GM18498 (cell line): ENCODE data around the gene ATP11C.
"Not testable (repeated sequence)": the region's sequence is repeated elsewhere in the genome, so short reads cannot be mapped to it uniquely, and the experiment has no call there.

Experiments used
- ATAC-seq: cut with Tn5 transposase; IDR thresholded peaks from one replicate; pipeline ENCODE4 v1.9.1; 2021; ENCODE audit warnings: mild to moderate bottlenecking, moderate library complexity; ENCODE audit not compliant: unreplicated experiment

Gene ATP11C

DNA sequence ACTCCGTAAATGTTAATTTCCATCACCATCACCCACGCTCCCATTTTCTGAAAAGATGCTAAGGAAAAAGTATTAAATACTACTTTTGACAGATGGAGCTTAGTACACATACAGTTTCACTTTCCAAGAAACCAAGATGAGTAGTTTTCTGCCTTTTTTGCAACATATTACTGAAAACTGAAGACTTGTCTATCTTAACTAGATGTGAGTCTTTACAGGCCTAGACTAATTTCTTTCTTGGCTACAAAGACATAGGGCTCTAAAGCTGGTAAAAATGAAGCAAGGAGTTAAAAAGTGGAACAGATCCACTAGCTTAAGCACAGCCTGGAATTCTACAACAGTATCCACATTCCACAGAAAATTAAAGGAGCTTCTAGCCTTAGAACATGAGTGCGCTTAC is 68.2 kb downstream of the ATP11C start:
- ATAC-seq: no peak

DNA sequence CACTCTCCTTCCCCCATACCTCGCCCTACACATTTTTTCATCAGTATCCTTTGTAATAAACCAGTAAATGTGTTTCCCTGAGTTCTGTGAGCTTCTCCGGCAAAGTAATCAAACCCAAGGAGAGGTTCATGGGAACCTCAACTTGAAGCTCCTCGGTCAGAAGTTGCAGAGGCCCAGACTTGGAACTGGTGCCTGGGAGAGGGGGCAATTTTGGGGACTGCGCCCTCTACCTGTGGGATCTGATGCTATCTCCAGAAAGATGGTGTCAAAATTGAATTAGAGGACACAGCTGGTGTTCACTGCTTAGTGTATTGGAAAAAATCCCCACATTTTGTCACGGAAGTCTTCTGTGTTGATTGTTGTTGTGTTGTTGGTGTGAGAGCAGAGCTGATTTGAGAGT is 70.6 kb downstream of the ATP11C start:
- ATAC-seq: no peak

DNA sequence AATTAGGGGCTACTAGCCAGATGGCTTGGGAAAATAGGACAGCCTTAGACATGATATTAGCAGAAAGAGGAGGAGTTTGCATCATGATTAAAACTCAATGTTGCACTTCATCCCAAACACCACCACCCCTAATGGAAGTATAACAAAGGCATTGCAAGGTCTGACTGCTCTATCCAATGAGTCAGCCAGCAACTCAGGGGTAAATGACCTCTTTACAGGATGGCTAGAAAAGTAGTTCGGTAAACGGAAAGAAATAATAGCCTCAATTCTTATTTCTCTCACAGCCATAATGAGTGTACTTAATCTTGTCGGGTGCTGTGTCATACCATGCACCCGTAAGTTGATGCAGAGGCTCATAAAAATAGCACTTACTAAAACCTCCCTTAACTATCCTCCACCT is 76.0 kb downstream of the ATP11C start:
- ATAC-seq: not testable (repeated sequence)

- ATAC-seq: no peak
Observed at GRCh38 chrX:139851730-139852129, 81.1 kb downstream of the ATP11C start.

- no peak for ATAC-seq
Observed at GRCh38 chrX:139850968-139851367, 81.9 kb downstream of the ATP11C start.

GRCh38 chrX:139844884-139845283 is 88.0 kb downstream of the ATP11C start:
- ATAC-seq: peak; percentile 44

DNA sequence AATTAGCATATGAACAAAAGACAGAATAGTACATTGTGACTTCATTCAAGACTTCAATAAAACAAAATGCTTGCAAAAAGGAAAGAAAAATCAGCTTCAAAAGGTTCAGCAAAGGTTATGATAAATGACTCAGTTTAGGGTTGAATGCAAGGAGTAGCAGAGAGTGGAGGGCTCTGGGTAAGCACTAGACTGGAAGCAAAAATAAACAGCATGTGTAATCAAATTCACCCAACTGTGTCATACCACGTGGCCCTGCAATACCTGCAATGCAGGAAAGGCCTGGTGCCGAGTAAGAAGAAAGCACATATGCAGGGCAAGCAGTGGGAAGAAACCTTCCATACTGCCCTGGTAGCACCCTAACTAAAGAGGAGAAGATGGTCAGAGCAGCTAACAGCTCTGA is 88.7 kb downstream of the ATP11C start:
- ATAC-seq: peak; percentile 74

GRCh38 chrX:139842326-139843185 is 90.3 kb downstream of the ATP11C start:
- no peak for ATAC-seq

DNA sequence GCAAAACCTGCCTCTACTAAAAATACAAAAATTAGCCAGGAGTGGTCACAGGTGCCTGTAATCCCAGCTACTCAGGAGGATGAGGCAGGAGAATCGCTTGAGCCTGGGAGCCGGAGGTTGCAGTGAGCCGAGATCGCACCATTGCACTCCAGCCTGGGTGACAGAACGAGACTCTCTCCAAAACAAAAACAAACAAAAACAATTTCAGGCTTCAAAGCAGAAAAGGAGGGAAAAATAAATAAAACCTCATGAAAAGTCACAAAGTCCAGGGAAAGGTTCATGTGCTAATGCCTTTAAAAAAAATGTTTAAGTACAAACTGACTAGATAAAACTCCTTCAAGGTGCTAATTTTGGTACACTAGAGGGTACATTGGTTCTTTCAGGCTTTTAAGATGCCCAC is 96.5 kb downstream of the ATP11C start:
- not testable (repeated sequence) for ATAC-seq

GRCh38 chrX:139834879-139835278 is 98.0 kb downstream of the ATP11C start:
- ATAC-seq: no peak

DNA sequence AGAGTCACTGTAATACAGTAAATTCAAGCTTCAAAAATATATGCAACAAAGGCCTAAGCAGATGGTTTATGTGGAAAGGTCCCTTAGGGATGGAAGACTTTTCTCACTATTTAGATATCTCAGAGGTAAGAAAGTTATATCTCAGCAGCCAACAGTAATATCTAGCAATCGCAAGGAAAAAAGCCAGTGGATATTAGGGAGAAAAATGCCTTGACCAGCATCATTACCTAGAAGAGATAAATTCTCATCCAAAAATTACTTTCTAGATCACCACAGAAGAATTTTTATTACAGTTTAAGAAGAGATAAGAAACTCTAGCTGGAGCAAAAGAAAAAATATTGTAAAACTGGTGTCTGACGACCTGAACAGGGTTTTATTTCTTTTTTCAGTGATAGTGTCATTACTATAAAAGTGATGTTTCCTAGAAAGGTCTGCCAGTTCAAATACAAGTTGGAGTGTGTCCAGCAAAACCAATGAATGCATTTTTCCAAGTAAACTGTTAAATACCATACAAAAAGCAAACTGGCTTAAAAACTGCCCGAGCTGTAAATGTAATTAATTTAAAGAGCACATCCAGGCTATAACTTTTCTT is 100.0 kb downstream of the ATP11C start:
- ATAC-seq: no peak

GRCh38 chrX:139831675-139832456 is 101.0 kb downstream of the ATP11C start:
- ATAC-seq: peak; percentile 91

- ATAC-seq: no peak
Observed at GRCh38 chrX:139831017-139831416, 101.8 kb downstream of the ATP11C start.

DNA sequence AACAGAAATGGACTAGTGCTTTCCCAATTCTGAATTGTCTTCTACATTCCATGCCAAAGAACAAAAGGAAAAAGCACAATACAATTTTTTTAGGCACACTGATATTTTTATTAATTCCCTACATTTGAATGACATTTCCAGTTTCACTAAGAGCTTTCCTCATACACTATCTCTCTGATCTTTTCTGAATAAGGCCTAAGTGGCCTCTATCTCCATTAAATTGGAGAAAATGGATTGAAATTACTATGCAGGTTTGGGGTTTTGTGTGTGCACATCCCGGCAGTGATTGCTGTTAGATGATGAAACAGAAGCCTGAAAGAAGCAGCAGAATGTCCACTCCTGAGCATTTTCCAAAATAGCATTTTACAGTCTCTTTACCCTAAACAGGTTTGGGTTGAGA is 104.0 kb downstream of the ATP11C start:
- no peak for ATAC-seq

DNA sequence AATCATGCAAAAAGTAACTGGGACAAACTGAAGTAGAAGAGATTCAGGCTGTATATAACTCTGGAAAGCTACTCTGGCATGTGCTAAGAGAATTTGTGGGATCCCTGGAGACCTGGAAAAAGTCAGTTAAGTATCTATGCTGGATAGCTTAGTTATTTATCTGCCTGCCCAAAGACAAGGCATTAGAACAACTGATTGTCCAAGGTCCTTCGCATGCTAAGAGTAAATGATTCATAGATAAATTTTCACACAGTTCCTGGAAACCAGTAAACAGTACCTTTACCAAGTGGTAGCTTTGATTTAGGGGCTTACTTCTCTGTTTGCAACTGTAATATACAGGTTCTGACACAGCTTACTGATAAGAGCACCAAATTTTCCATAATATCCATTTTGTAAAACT is 104.8 kb downstream of the ATP11C start:
- no peak for ATAC-seq

GRCh38 chrX:139826065-139827044 is 106.5 kb downstream of the ATP11C start:
- ATAC-seq: no peak

DNA sequence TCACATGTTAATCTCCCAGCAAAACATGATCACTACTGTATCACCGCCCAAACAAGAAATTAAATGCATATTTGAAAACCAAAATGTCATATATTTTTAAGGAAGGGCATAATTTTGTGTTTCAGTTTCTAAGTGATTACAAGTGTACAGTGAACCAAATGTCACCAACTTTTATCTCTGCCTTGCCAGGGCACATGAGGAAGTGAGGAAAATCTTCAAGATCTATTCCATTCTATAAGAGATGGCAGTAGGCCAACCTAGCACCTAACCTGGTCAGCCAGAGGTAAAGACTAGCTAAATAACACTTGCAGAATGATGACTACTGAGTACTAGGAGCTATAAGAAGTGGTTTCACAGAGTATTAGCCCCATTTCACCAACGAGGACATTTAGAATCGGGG is 107.2 kb downstream of the ATP11C start:
- no peak for ATAC-seq

DNA sequence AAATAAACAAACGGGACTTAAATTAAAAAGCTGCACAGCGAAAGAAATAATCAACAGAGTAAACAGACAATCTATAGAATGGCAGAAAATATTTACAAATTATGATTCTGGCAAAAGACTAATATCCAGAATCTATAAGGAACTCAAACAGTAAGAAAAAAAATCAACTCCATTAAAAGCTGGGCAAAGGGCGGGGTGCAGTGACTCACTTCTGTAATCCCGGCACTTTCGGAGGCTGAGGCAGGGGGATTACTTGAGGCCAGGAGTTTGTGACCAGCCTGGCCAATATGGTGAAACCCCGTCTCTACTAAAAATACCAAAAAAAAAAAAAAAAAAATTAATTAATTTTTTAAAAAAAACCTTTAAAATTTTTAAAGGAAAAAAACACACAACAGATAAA is 109.0 kb downstream of the ATP11C start:
- ATAC-seq: no peak

GRCh38 chrX:139820358-139820984 is 112.4 kb downstream of the ATP11C start:
- no peak for ATAC-seq

- no peak for ATAC-seq
Observed at GRCh38 chrX:139816204-139816603, 116.6 kb downstream of the ATP11C start.
